ENCODE data around the gene HHAT. TPM values are rescaled to one million over a fixed set of nuclear protein-coding genes. Genes with fewer than 3 reads are reported as not detected.
A peak's percentile ranks its signal among the peaks of the same experiment; 100 is the strongest.

HHAT gene
- 1.9 TPM for total RNA-seq

DNA sequence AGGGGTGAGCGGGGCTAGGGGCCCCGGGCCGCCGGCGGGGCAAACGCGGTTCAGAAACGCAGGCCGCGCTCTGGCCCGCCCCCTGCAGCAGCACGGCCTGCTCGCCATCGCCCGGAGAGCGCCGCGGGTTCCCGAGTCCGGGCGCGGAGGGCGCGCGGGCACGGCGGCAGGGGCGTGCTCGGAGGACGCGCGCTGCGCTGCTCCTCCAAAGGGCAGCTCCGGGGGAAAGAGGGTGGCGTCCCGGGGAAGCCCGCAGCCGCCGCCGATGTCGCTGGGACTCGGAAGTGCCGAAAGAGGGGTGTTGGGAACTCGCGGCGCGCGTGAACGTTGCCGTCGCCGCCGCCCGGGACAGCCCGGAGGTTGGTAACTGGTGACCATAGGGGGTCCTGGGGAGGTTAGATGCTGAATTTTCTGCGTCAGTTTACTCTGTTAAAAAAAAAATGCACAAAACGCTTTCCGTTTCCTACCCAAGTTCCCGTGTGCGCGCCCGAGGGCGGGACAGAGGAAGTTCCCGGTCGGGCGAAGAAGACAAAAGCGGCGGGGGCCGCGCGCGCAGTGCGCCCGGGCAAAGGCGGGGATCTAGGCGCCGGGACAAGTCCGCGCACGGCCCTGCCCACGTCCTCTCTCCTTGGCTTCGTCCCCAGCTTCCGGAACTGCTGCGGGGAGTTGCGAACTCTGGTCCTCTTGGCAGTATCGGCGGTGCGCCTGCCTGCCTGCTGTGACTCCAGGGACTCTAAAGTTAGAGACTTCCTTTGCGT is at the start of gene HHAT:
Gene HHAT, plus strand, starts transcription at position 157 of the 758 bp plus-strand sequence. CDS start 20,074 bp downstream, outside the sequence.
- peak; percentile 90 for ATAC-seq

GRCh38 chr1:210280221-210280620 is 48.5 kb upstream of the HHAT start:
- DNase-seq (ENCODE audit: low spot score) (no peak), ATAC-seq (no peak)

More for the DNA sequence above, at the start of gene HHAT:
- DNase-seq (ENCODE audit: low spot score), result peak; percentile 92

- ATAC-seq (no peak), DNase-seq (ENCODE audit: low spot score) (no peak)
Observed at GRCh38 chr1:210288116-210288515, 40.6 kb upstream of the HHAT start.

DNA sequence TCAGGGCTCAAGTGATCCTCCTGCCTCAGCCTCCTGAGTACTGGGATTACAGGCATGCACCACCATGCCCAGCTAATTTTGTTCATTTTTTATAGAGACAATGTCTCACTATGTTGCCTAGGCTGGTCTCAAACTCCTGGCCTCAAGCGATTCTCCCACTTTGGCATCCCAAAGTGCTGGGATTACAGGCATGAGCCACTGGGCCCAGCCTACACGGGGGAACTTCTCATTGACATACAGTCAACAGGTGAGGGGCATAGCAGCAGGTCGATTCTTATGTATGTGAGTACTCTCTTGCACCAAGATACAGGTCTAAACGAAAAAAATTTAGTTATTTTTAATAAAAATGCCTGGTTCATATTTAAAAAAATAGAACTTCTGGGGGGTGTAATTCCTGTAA is 39.5 kb upstream of the HHAT start:
- ATAC-seq, result no peak

DNA sequence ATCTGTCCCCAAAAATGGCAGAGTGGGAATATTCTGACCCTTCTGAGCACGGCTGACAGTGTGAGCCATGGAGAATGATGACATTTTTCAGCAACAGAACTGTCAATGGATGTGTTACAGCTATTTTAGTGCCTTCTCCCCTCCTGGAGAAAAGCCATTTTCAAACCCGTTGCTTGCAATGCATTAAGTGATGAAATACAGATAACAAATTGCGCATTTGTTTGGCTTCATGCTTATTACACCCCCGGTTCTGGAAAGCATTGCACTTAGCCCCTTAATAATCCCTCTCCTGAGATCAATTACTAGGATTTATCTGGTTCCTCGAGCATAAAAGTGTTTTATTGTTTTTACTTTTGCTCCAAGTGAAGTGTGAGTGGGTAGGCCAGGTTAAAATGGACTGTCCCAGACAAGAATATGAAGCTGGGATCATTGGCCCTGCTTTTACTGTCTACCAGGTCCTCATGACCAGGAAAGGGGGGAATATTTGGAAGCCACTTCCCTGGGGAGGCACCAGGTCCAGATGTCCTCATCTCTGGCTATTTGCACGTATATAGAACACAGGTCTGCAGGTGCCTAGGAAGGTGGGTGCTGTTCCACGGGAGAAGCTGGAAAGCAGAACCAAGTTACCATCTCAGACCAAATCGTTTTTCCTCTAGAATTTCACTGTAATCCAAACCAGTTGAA is 37.5 kb upstream of the HHAT start:
- DNase-seq (ENCODE audit: low spot score) (no peak), ATAC-seq (no peak)

More for the DNA sequence above, 39.5 kb upstream of the HHAT start:
- no peak for DNase-seq (ENCODE audit: low spot score)

DNA sequence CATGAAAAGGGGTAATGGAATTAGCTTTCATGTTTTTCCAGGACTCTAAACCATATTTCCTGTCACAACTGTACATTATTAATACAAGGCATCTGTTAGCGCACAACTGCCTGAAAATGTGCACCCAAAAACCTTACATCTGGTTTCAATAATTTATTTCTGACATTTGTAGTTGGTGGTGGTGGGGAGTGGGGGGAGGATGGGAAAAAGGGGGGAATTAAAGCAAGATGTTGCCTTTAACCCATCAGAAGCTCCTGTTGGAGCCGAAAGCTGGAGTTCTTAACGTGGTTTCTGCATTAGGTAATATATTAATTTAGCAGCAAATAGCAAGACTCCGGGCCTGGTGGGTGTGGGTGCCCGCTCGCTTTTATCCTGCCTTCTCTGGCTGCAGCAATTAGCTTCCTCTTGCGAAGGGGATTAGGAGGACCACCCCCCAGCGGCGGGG is 36.9 kb upstream of the HHAT start:
- DNase-seq (ENCODE audit: low spot score) (no peak), ATAC-seq (no peak)

- ATAC-seq, result peak; percentile 88
- peak; percentile 52 for DNase-seq (ENCODE audit: low spot score)
Observed at GRCh38 chr1:210292231-210292871, 36.4 kb upstream of the HHAT start.

DNA sequence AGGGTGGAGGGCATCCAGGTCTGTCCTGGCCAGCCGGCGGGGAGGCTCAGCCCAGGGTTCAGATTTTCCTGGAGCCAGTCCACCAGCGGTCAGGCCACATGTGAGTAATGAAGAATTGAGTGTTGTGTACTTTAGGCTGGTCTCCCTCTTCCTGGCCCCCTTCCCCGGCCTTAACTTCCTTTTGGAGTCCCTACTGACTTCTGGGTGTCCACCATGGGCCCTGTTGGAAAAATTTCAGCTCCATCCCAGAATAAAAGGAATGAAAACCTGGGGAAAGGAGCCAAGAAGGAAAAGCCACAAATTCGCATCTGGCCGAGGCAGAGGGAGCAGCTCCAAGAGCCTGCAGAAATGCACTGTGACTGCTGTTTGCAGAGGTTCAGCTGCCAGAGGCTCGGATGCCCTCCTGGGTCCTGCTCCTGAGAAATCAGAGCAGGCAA is 35.5 kb upstream of the HHAT start:
- DNase-seq (ENCODE audit: low spot score) (no peak), ATAC-seq (peak; percentile 16)

GRCh38 chr1:210294999-210295745 is 33.5 kb upstream of the HHAT start:
- DNase-seq (ENCODE audit: low spot score) (no peak), ATAC-seq (no peak)

- DNase-seq (ENCODE audit: low spot score) (no peak), ATAC-seq (no peak)
Observed at GRCh38 chr1:210296682-210297081, 32.0 kb upstream of the HHAT start.

- DNase-seq (ENCODE audit: low spot score), result no peak
- ATAC-seq, result no peak
Observed at GRCh38 chr1:210298296-210298695, 30.4 kb upstream of the HHAT start.

GRCh38 chr1:210298936-210299335 is 29.8 kb upstream of the HHAT start:
- DNase-seq (ENCODE audit: low spot score) (no peak), ATAC-seq (no peak)

DNA sequence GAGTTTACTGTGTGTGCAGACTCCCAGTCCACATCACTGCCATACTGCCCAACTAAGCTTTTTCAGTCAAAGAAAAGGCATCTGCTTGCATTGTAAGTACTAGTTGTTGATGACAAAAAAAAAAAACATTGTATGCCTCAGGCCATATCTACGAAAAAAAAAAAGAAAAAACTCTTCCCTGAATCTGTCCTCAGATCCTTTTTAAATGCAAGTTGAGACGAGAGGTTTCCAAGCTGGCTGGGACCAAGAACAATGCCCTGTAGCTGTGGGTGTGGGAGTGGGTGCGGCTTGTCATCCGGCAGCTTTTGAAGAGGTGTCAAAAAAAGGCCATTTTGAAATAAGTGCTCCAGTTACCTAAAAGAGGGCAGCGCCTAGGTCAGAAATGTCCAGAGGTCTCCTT is 29.2 kb upstream of the HHAT start:
- ATAC-seq (no peak), DNase-seq (ENCODE audit: low spot score) (no peak)

- DNase-seq (ENCODE audit: low spot score), result no peak
- no peak for ATAC-seq
Observed at GRCh38 chr1:210300923-210301614, 27.6 kb upstream of the HHAT start.

DNA sequence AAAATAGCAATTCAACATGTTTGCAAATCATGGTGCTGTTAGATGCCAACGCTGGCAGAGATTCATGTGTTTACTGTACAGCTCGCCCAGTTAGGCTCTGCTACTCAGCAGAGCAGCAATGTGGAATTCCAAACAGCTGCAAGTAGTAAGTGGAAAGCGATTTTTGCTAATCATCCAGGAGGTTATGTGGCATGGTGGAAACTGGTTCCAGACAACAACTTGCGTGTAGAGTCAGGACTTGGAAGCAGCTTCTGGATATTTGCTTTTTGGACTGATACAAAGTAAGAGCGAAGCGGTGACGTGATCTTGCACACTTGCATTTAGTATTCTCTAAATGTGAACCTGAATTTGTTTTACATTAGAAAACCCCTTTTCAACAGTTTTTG is 27.1 kb upstream of the HHAT start:
- ATAC-seq, result no peak
- DNase-seq (ENCODE audit: low spot score), result no peak

- no peak for DNase-seq (ENCODE audit: low spot score)
- ATAC-seq, result no peak
Observed at GRCh38 chr1:210302501-210302900, 26.2 kb upstream of the HHAT start.

- no peak for ATAC-seq
- no peak for DNase-seq (ENCODE audit: low spot score)
Observed at GRCh38 chr1:210303391-210303790, 25.3 kb upstream of the HHAT start.

DNA sequence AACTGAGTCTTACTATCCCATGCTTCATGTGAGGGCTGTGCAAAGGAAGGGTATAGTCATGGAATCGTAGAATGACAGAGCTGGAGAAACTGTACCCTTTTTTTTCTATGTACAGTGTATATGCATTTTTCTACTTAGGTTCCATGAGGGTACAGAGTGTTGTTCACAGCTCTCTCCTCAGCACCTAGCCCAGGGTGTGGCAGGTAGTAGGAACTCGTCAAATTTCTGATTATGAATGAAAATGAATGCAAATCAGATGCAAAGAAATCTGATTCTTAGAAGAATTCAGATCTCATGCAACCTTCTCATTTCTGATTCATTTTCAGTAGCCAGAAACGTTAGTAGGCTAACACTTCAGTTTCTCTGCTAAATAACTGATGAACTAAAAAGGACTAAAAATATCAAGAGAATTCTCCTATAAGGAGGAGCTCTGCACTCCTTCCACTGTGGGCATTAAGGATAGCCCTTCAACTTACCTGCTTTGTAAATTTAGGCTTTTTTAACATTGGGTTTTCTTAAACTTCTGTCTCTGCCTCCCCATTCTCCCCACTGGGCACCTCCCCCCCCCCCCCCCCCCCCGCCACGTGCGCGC is 18.0 kb upstream of the HHAT start:
- DNase-seq (ENCODE audit: low spot score) (no peak), ATAC-seq (no peak)

DNA sequence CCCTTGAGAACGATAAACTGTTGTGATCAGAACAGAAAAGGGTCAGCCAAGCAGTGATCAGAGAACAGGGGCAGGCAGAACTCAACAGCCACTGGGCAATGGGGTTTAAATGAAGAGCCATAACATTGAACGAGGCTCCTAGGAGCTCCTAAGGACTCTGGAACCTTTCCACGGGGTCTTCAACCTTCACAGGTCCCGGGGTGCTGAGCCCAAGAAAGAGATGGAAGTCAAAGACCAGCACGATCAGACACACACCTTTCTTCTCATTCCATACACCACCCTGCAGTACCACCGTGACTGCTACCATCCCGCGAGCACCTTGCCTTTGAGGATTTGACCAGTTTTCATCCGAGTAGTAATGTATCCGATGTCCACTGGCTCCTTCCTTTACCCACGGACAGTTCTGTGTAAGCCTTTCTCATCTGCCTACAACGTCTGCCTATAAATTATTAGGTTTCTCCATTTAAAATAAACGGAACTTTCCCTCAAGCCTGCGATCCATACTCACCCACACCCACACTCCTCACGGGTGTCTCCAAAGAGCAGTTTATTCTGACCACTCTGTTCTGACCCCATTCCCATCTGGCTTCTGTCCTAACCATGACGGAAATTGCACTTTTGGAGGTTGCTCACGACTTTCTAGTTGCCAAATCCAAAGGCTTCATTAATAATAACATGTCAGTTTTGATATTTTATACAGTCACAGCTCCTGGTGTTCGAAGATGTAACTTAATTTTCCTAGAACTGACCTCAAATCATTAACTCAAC is 16.8 kb upstream of the HHAT start:
- no peak for DNase-seq (ENCODE audit: low spot score)
- peak; percentile 18 for ATAC-seq
